ENCODE measurements around the gene CCNY.

DNA sequence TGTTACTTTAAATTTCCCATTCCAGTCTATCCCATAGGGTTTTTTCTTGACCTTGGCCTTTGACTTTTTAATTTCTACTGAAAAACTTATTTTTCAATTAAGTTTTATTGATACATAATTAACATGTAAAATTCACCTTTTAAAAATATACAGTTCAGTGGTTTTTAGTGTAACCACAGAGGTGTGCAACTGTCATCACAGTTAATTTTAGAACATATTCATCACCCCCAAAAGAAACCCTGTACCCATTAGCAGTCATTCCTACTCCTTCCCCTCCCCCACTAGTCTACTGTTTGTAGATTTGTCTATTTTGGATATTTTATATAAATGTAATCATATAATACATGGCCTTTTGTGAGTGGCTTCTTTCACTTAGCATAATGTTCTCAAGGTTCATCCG lies 172.3 kb downstream of the CCNY start:
- no peak for TF ChIP-seq SPI1 (IDR thresholded peaks at IDR 0.05; ENCODE audit: low read depth, low read length)
- no peak for TF ChIP-seq POLR2A (IDR thresholded peaks at IDR 0.05; ENCODE audit: low read depth, low read length)

All from GM12891 (cell line).